BLaER1 (cell line): ENCODE data around the gene NXF3.
"Not testable (repeated sequence)": the region's sequence is repeated elsewhere in the genome, so short reads cannot be mapped to it uniquely, and the experiment has no call there.

ENCODE experiments used
- H3K27ac ChIP-seq: shearing (Covaris generic); formaldehyde crosslinking; 2 replicates; pipeline ENCODE4 v1.8.1; 2022
- H3K27me3 ChIP-seq: shearing (Covaris generic); formaldehyde crosslinking; 2 replicates; pipeline ENCODE4 v1.8.1; 2022
- H3K36me3 ChIP-seq: shearing (Covaris generic); formaldehyde crosslinking; 2 replicates; pipeline ENCODE4 v1.8.1; 2022
- H3K4me1 ChIP-seq: shearing (Covaris generic); formaldehyde crosslinking; 2 replicates; pipeline ENCODE4 v1.8.1; 2022
- H3K4me2 ChIP-seq: shearing (Covaris generic); formaldehyde crosslinking; 2 replicates; pipeline ENCODE4 v1.8.1; 2022
- H3K4me3 ChIP-seq: shearing (Covaris generic); formaldehyde crosslinking; 2 replicates; pipeline ENCODE4 v1.8.1; 2022
- H3K9ac ChIP-seq: shearing (Covaris generic); formaldehyde crosslinking; 2 replicates; pipeline ENCODE4 v1.8.1; 2022
- H3K9me3 ChIP-seq: shearing (Covaris generic); formaldehyde crosslinking; 2 replicates; pipeline ENCODE4 v1.8.1; 2022
- H4K20me1 ChIP-seq: shearing (Covaris generic); formaldehyde crosslinking; 2 replicates; pipeline ENCODE4 v1.8.1; 2022
- Cebpa-rat ChIP-seq: shearing (Covaris generic); IDR thresholded peaks from 2 replicates; pipeline ENCODE4 v1.8.1; 2022

NXF3 gene, protein sequence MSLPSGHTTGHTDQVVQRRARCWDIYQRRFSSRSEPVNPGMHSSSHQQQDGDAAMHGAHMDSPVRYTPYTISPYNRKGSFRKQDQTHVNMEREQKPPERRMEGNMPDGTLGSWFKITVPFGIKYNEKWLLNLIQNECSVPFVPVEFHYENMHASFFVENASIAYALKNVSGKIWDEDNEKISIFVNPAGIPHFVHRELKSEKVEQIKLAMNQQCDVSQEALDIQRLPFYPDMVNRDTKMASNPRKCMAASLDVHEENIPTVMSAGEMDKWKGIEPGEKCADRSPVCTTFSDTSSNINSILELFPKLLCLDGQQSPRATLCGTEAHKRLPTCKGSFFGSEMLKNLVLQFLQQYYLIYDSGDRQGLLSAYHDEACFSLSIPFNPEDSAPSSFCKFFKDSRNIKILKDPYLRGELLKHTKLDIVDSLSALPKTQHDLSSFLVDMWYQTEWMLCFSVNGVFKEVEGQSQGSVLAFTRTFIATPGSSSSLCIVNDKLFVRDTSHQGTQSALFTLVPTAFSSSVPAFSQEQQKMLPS

GRCh38 chrX:103092942-103093341 is at the start of gene NXF3:
NXF3 (minus strand) TSS chrX:103093143; CDS start chrX:103093023, 120 bp downstream.
- no peak for TF ChIP-seq Cebpa-rat
- no peaks in the 10 kb centered on the region for H3K36me3 ChIP-seq
- no peak within 1 kb of the TSS for H3K27ac ChIP-seq
- no peak within 1 kb of the TSS for H3K9ac ChIP-seq
- no peak within 1 kb of the TSS for H3K4me3 ChIP-seq
- no peaks in the 10 kb centered on the region for H3K27me3 ChIP-seq
- no peaks in the 10 kb centered on the region; the same call in 1 of the 2 replicates for H3K9me3 ChIP-seq
- no peaks in the 10 kb centered on the region for H4K20me1 ChIP-seq
- no peak within 1 kb of the TSS for H3K4me2 ChIP-seq
- H3K4me1 ChIP-seq, result no peaks in the 10 kb centered on the region

- not testable (repeated sequence) for H4K20me1 ChIP-seq, H3K27me3 ChIP-seq, H3K27ac ChIP-seq, H3K4me1 ChIP-seq, H3K4me3 ChIP-seq, H3K9ac ChIP-seq, H3K4me2 ChIP-seq, H3K36me3 ChIP-seq, H3K9me3 ChIP-seq
Observed at GRCh38 chrX:103136528-103136927, 43.6 kb upstream of the NXF3 start.

DNA sequence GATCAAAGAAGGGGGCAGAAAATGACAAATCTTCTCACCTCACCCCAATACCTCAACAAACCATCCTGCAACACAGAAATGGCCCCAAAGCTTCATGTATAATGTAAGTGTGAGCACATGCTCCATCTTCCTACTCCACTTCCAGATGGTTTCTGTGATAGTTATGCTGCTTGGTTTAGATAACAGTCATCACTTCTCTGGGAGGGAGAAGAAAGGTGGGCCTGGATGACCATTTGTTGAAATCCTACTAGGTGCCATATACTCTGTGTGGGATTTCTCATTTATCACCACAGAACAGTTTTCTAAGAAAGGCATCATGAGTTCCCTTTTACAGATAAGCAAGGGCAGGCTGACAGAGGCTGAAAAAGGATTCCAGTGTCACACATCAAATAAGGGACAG is 31.3 kb upstream of the NXF3 start:
- H3K4me1 ChIP-seq, result no peaks in the 10 kb centered on the region
- no peaks in the 10 kb centered on the region for H3K36me3 ChIP-seq
- no peak overlapping the region for H3K4me2 ChIP-seq
- H3K9ac ChIP-seq, result no peak overlapping the region
- no peaks in the 10 kb centered on the region for H3K9me3 ChIP-seq
- H4K20me1 ChIP-seq, result no peaks in the 10 kb centered on the region
- no peaks in the 10 kb centered on the region for H3K27me3 ChIP-seq
- no peak overlapping the region for H3K27ac ChIP-seq
- no peak for TF ChIP-seq Cebpa-rat
- no peak overlapping the region for H3K4me3 ChIP-seq

GRCh38 chrX:103120748-103121147 is 27.8 kb upstream of the NXF3 start:
- H3K36me3 ChIP-seq, result no peaks in the 10 kb centered on the region
- no peaks in the 10 kb centered on the region for H4K20me1 ChIP-seq
- no peaks in the 10 kb centered on the region for H3K9me3 ChIP-seq
- H3K27ac ChIP-seq, result no peak overlapping the region
- H3K4me2 ChIP-seq, result no peak overlapping the region
- no peaks in the 10 kb centered on the region for H3K4me1 ChIP-seq
- H3K4me3 ChIP-seq, result no peak overlapping the region
- no peaks in the 10 kb centered on the region for H3K27me3 ChIP-seq
- no peak overlapping the region for H3K9ac ChIP-seq
- no peak for TF ChIP-seq Cebpa-rat

DNA sequence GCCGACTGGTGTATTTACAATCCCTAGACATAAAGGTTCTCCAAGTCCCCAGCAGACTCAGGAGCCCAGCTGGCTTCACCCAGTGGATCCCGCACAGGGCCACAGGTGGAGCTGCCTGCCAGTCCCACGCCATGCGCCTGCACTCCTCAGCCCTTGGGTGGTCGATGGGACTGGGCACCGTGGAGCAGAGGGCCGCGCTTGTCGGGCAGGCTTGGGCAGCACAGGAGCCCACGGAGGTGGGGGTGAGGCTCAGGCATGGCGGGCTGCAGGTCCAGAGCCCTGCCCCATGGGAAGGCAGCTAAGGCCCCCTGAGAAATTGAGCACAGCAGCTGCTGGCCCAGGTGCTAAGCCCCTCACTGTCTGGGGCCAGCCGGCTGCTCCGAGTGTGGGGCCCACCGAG is 24.0 kb upstream of the NXF3 start:
- not testable (repeated sequence) for H3K36me3 ChIP-seq, H3K4me3 ChIP-seq, H3K27ac ChIP-seq, H3K9me3 ChIP-seq, H3K27me3 ChIP-seq, H4K20me1 ChIP-seq, H3K9ac ChIP-seq, H3K4me2 ChIP-seq, H3K4me1 ChIP-seq

DNA sequence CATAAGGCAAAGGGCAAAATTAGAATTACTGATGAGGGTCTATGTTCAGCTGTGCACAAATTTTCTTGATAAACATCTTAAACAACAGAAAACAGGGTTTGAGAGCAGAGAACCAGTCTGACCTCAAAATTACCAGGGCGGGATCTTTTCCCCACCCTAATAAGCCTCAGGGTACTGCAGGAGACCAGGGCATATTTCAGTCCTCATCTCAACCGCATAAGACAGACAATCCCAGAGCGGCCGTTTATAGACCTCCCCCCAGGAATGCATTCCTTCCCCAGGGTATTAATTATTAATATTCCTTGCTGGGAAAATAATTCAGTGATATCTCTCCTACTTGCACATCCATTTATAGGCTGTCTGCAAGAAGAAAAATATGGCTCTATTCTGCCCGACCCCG is 16.6 kb upstream of the NXF3 start:
- not testable (repeated sequence) for H4K20me1 ChIP-seq, H3K4me1 ChIP-seq, H3K4me3 ChIP-seq, H3K27me3 ChIP-seq, H3K9ac ChIP-seq, H3K36me3 ChIP-seq, H3K27ac ChIP-seq, H3K4me2 ChIP-seq
- peaks cover 59% of the 10 kb centered on the region for H3K9me3 ChIP-seq

DNA sequence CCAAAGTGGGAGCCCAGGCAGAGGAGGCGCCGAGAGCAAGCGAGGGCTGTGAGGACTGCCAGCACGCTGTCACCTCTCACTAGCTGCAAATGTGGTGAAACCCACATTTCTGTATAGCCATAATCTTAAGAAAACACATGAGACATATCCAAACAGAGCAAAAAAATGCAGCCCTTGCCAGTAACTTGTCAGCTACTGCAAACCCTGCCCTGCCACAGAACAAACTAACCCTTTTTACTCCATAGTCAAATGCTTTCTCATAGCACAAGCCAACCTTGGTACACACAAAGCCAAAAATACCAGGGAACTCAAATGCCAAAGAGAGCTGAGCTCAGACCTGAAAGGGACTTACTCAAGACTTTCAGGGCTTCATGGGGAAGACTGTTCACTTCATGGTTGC is 14.9 kb upstream of the NXF3 start:
- H3K36me3 ChIP-seq, result no peaks in the 10 kb centered on the region
- H3K27me3 ChIP-seq, result no peaks in the 10 kb centered on the region
- H3K27ac ChIP-seq, result no peak overlapping the region
- no peak for TF ChIP-seq Cebpa-rat
- no peak overlapping the region for H3K4me3 ChIP-seq
- H3K4me2 ChIP-seq, result no peak overlapping the region
- H3K4me1 ChIP-seq, result no peaks in the 10 kb centered on the region
- no peak overlapping the region for H3K9ac ChIP-seq
- H4K20me1 ChIP-seq, result no peaks in the 10 kb centered on the region
- H3K9me3 ChIP-seq, result peaks cover 62% of the 10 kb centered on the region

- not testable (repeated sequence) for H3K4me2 ChIP-seq, H3K27ac ChIP-seq, H3K27me3 ChIP-seq, H3K36me3 ChIP-seq, H3K9ac ChIP-seq, H3K4me3 ChIP-seq, H4K20me1 ChIP-seq, H3K4me1 ChIP-seq
- H3K9me3 ChIP-seq, result peaks cover 62% of the 10 kb centered on the region
Observed at GRCh38 chrX:103107227-103107737, 14.3 kb upstream of the NXF3 start.

GRCh38 chrX:103104370-103104769 is 11.4 kb upstream of the NXF3 start:
- not testable (repeated sequence) for H3K27me3 ChIP-seq, H3K4me1 ChIP-seq, H4K20me1 ChIP-seq, H3K36me3 ChIP-seq, H3K4me2 ChIP-seq, H3K9ac ChIP-seq, H3K4me3 ChIP-seq, H3K27ac ChIP-seq
- peaks cover 51% of the 10 kb centered on the region for H3K9me3 ChIP-seq

- not testable (repeated sequence) for H3K36me3 ChIP-seq, H3K4me2 ChIP-seq, H3K4me3 ChIP-seq, H3K27me3 ChIP-seq, H4K20me1 ChIP-seq, H3K27ac ChIP-seq, H3K9ac ChIP-seq, H3K4me1 ChIP-seq
- peaks cover 46% of the 10 kb centered on the region for H3K9me3 ChIP-seq
Observed at GRCh38 chrX:103103866-103104265, 10.9 kb upstream of the NXF3 start.
